Measurements from ENCODE around the gene RAPGEF6.

RAPGEF6 gene

GRCh38 chr5:131457193-131457592, 177.8 kb downstream of the RAPGEF6 start:
- TF ChIP-seq CTCF (conservative IDR thresholded peaks at IDR 0.05) = no peak
- no peak overlapping the region for H3K27ac ChIP-seq

- TF ChIP-seq CTCF (conservative IDR thresholded peaks at IDR 0.05) = no peak
- H3K27ac ChIP-seq = no peak overlapping the region
These were observed 184.1 kb downstream of the RAPGEF6 start for GRCh38 chr5:131450941-131451340.

GRCh38 chr5:131441184-131441583, 193.8 kb downstream of the RAPGEF6 start:
- no peak overlapping the region for H3K27ac ChIP-seq
- no peak for TF ChIP-seq CTCF (conservative IDR thresholded peaks at IDR 0.05)

- H3K27ac ChIP-seq = no peak overlapping the region
- TF ChIP-seq CTCF (conservative IDR thresholded peaks at IDR 0.05) = no peak
These were observed 198.9 kb downstream of the RAPGEF6 start for GRCh38 chr5:131436081-131436480.

GRCh38 chr5:131433109-131433508, 201.9 kb downstream of the RAPGEF6 start:
- no peak for TF ChIP-seq CTCF (conservative IDR thresholded peaks at IDR 0.05)

GRCh38 chr5:131431794-131432193, 203.2 kb downstream of the RAPGEF6 start:
- TF ChIP-seq CTCF (conservative IDR thresholded peaks at IDR 0.05) = no peak
- H3K27ac ChIP-seq = no peak overlapping the region

More at GRCh38 chr5:131433109-131433508, 201.9 kb downstream of the RAPGEF6 start:
- H3K27ac ChIP-seq = no peak overlapping the region

GRCh38 chr5:131430794-131431193, 204.2 kb downstream of the RAPGEF6 start:
- no peak for TF ChIP-seq CTCF (conservative IDR thresholded peaks at IDR 0.05)
- H3K27ac ChIP-seq = no peak overlapping the region

- TF ChIP-seq CTCF (conservative IDR thresholded peaks at IDR 0.05) = no peak
- no peak overlapping the region for H3K27ac ChIP-seq
These were observed 209.0 kb downstream of the RAPGEF6 start for GRCh38 chr5:131426011-131426410.
